ENCODE results near the gene SRPRB.

SRPRB gene

DNA sequence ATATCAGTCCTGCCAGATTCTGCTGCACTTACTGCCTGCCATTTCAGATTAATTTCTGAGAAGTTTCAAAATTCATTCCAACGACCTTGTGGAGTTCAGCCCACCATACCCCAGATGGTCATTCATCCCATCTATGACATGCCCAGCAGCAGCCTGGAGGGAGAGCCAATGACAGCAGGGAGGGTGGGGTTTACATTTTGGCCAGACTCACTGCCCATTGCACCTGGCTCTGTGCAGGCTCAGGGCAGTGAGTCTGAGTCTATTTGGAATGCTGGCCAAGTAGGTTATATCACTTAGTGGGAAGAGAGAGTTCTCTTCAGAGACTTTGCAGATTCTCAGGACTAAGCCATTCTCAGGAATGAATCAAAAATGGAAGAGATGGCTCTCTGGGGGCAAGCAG lies 21.5 kb downstream of the SRPRB start:
- Histone ChIP-seq H3K36me3 (ENCODE audit: control insufficient read depth, insufficient read depth, low read length) (peaks cover 4% of the 10 kb centered on the region), H3K27me3 (ENCODE audit: control insufficient read depth, insufficient read depth, low read length, poor library complexity, severe bottlenecking) (no peaks in the 10 kb centered on the region), H3K4me1 (ENCODE audit: control insufficient read depth, insufficient read depth, low read length) (no peaks in the 10 kb centered on the region), H3K27ac (ENCODE audit: insufficient read depth, low read depth, low read length, poor library complexity, severe bottlenecking) (no peak overlapping the region), H3K9me3 (ENCODE audit: control insufficient read depth, low read length) (no peaks in the 10 kb centered on the region), H3K4me3 (ENCODE audit: insufficient read depth, low read depth, low read length) (no peak overlapping the region)
- 80 to 88% methylated on average over 1 of the region's 1 CpG for WGBS, 2 experiments

- WGBS, 2 experiments = 97 to 100% methylated on average over 3 of the region's 4 CpGs
- no peaks in the 10 kb centered on the region for H3K4me1 ChIP-seq (ENCODE audit: control insufficient read depth, insufficient read depth, low read length)
- H3K4me3 ChIP-seq (ENCODE audit: insufficient read depth, low read depth, low read length) = no peak overlapping the region
- no peaks in the 10 kb centered on the region for H3K9me3 ChIP-seq (ENCODE audit: control insufficient read depth, low read length)
- H3K27ac ChIP-seq (ENCODE audit: insufficient read depth, low read depth, low read length, poor library complexity, severe bottlenecking) = no peak overlapping the region
- H3K27me3 ChIP-seq (ENCODE audit: control insufficient read depth, insufficient read depth, low read length, poor library complexity, severe bottlenecking) = no peaks in the 10 kb centered on the region
- H3K36me3 ChIP-seq (ENCODE audit: control insufficient read depth, insufficient read depth, low read length) = peaks cover 2% of the 10 kb centered on the region
These were observed 22.1 kb downstream of the SRPRB start for GRCh38 chr3:133827684-133828083.

- Histone ChIP-seq H3K27me3 (ENCODE audit: control insufficient read depth, insufficient read depth, low read length, poor library complexity, severe bottlenecking) (no peaks in the 10 kb centered on the region), H3K9me3 (ENCODE audit: control insufficient read depth, low read length) (no peaks in the 10 kb centered on the region), H3K4me3 (ENCODE audit: insufficient read depth, low read depth, low read length) (no peak overlapping the region), H3K27ac (ENCODE audit: insufficient read depth, low read depth, low read length, poor library complexity, severe bottlenecking) (no peak overlapping the region), H3K36me3 (ENCODE audit: control insufficient read depth, insufficient read depth, low read length) (no peaks in the 10 kb centered on the region), H3K4me1 (ENCODE audit: control insufficient read depth, insufficient read depth, low read length) (no peaks in the 10 kb centered on the region)
- 85 to 86% methylated on average over 12 of the region's 12 CpGs for WGBS, 2 experiments
These were observed 23.1 kb downstream of the SRPRB start for GRCh38 chr3:133828576-133829309.

DNA sequence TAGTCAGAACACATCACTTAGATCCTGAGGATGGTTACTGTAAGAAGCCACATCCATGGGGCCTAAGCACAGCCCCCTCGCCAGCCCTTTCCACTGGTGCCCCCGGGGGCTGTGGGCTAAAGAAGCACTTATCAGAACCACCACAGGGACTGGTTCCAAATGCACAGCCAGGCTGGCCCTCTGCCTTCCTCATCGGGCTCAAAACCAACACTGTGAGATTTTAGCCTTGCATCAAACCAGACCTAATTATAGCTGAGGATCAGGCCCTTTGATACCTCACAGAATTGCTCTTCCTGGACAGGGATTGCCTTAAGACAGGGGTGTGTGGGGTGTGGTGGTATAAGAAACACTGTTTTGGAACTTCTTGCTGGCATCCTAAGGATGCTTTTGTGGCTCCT lies 23.7 kb downstream of the SRPRB start:
- H3K27me3 ChIP-seq (ENCODE audit: control insufficient read depth, insufficient read depth, low read length, poor library complexity, severe bottlenecking) = no peaks in the 10 kb centered on the region
- H3K9me3 ChIP-seq (ENCODE audit: control insufficient read depth, low read length) = no peaks in the 10 kb centered on the region

DNA sequence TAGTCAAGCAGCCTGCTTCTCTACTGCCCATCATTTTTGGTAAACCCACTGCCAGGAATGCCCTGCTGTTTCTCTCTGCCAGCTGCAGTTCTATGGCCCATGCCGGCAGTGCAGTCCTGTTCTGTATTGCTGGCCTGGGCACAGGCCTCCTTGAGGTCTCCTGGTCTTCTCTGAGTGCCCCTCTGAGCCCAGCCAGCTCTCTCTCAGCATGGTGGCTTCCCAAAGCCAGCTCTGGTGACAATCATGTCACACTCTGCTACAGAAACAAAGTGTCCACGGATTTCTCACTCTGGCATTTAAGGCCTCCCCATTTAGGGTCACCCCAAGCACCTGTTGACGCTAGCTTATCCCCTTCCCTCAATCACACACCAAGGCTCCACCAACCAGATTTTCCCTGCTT lies 24.5 kb downstream of the SRPRB start:
- H3K27ac ChIP-seq (ENCODE audit: insufficient read depth, low read depth, low read length, poor library complexity, severe bottlenecking) = no peak overlapping the region
- no peaks in the 10 kb centered on the region for H3K27me3 ChIP-seq (ENCODE audit: control insufficient read depth, insufficient read depth, low read length, poor library complexity, severe bottlenecking)
- no peak overlapping the region for H3K4me3 ChIP-seq (ENCODE audit: insufficient read depth, low read depth, low read length)
- WGBS, 2 experiments = 89 to 91% methylated on average over 3 of the region's 3 CpGs
- no peaks in the 10 kb centered on the region for H3K9me3 ChIP-seq (ENCODE audit: control insufficient read depth, low read length)
- no peaks in the 10 kb centered on the region for H3K36me3 ChIP-seq (ENCODE audit: control insufficient read depth, insufficient read depth, low read length)
- H3K4me1 ChIP-seq (ENCODE audit: control insufficient read depth, insufficient read depth, low read length) = no peaks in the 10 kb centered on the region

More for the DNA sequence above, 23.7 kb downstream of the SRPRB start:
- H3K36me3 ChIP-seq (ENCODE audit: control insufficient read depth, insufficient read depth, low read length) = no peaks in the 10 kb centered on the region
- H3K4me1 ChIP-seq (ENCODE audit: control insufficient read depth, insufficient read depth, low read length) = no peaks in the 10 kb centered on the region
- no peak overlapping the region for H3K27ac ChIP-seq (ENCODE audit: insufficient read depth, low read depth, low read length, poor library complexity, severe bottlenecking)
- no peak overlapping the region for H3K4me3 ChIP-seq (ENCODE audit: insufficient read depth, low read depth, low read length)
- 90 to 93% methylated on average over 3 of the region's 3 CpGs for WGBS, 2 experiments

GRCh38 chr3:133831966-133832801 lies 26.6 kb downstream of the SRPRB start:
- Histone ChIP-seq H3K27ac (ENCODE audit: insufficient read depth, low read depth, low read length, poor library complexity, severe bottlenecking) (no peak overlapping the region), H3K4me3 (ENCODE audit: insufficient read depth, low read depth, low read length) (no peak overlapping the region), H3K4me1 (ENCODE audit: control insufficient read depth, insufficient read depth, low read length) (no peaks in the 10 kb centered on the region), H3K27me3 (ENCODE audit: control insufficient read depth, insufficient read depth, low read length, poor library complexity, severe bottlenecking) (no peaks in the 10 kb centered on the region), H3K9me3 (ENCODE audit: control insufficient read depth, low read length) (no peaks in the 10 kb centered on the region), H3K36me3 (ENCODE audit: control insufficient read depth, insufficient read depth, low read length) (no peaks in the 10 kb centered on the region)
- WGBS, 2 experiments = 70 to 73% methylated on average over 13 of the region's 13 CpGs

DNA sequence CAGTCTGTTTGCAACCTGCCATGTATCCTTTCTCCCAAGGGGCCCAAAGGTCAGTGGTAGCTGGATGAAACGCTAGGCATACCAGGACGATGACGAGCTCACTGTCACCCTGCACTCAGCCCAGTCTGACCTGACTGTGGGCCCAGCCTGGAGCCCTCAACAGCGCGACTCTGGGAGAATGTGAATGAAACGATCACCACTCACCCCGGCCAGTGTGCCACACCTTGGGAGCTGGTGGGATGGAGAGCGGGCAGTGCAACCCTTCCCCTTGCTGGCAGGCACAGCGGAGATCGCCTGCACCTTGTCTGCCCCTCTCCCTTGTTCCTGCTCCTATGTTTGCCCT lies 27.2 kb downstream of the SRPRB start:
- H3K27me3 ChIP-seq (ENCODE audit: control insufficient read depth, insufficient read depth, low read length, poor library complexity, severe bottlenecking) = no peaks in the 10 kb centered on the region
- no peak overlapping the region for H3K27ac ChIP-seq (ENCODE audit: insufficient read depth, low read depth, low read length, poor library complexity, severe bottlenecking)
- no peak overlapping the region for H3K4me3 ChIP-seq (ENCODE audit: insufficient read depth, low read depth, low read length)
- H3K36me3 ChIP-seq (ENCODE audit: control insufficient read depth, insufficient read depth, low read length) = no peaks in the 10 kb centered on the region
- H3K9me3 ChIP-seq (ENCODE audit: control insufficient read depth, low read length) = no peaks in the 10 kb centered on the region
- no peaks in the 10 kb centered on the region for H3K4me1 ChIP-seq (ENCODE audit: control insufficient read depth, insufficient read depth, low read length)
- 93 to 95% methylated on average over 10 of the region's 10 CpGs for WGBS, 2 experiments

DNA sequence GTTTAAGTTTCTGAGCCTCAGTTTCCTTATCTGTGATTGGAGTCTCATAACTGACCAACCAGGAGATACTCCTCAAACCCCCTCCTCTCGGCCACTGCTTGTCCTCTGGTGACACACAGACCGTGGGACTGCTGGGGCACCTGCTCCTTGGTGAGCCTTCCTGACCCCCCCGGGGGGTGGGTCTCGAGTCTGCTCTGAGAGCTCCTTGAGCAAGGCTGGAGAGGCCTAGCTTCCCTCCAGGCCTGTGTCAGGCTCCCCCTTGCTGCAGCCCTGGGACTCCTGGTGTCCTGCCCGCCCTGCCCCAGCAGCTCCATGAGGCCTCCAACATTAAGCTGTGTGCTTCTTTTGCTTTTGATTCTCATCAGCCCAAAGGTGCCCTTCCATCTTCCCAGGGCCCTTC lies 27.7 kb downstream of the SRPRB start:
- H3K27me3 ChIP-seq (ENCODE audit: control insufficient read depth, insufficient read depth, low read length, poor library complexity, severe bottlenecking) = no peaks in the 10 kb centered on the region
- H3K4me1 ChIP-seq (ENCODE audit: control insufficient read depth, insufficient read depth, low read length) = no peaks in the 10 kb centered on the region
- no peaks in the 10 kb centered on the region for H3K9me3 ChIP-seq (ENCODE audit: control insufficient read depth, low read length)
- WGBS, 2 experiments = 92% methylated on average over 5 of the region's 5 CpGs
- no peak overlapping the region for H3K4me3 ChIP-seq (ENCODE audit: insufficient read depth, low read depth, low read length)
- H3K36me3 ChIP-seq (ENCODE audit: control insufficient read depth, insufficient read depth, low read length) = no peaks in the 10 kb centered on the region
- no peak overlapping the region for H3K27ac ChIP-seq (ENCODE audit: insufficient read depth, low read depth, low read length, poor library complexity, severe bottlenecking)

GRCh38 chr3:133833880-133834620 lies 28.4 kb downstream of the SRPRB start:
- WGBS, 2 experiments = 89 to 90% methylated on average over 13 of the region's 13 CpGs
- Histone ChIP-seq H3K4me3 (ENCODE audit: insufficient read depth, low read depth, low read length) (no peak overlapping the region), H3K36me3 (ENCODE audit: control insufficient read depth, insufficient read depth, low read length) (no peaks in the 10 kb centered on the region), H3K9me3 (ENCODE audit: control insufficient read depth, low read length) (no peaks in the 10 kb centered on the region), H3K4me1 (ENCODE audit: control insufficient read depth, insufficient read depth, low read length) (no peaks in the 10 kb centered on the region), H3K27me3 (ENCODE audit: control insufficient read depth, insufficient read depth, low read length, poor library complexity, severe bottlenecking) (no peaks in the 10 kb centered on the region), H3K27ac (ENCODE audit: insufficient read depth, low read depth, low read length, poor library complexity, severe bottlenecking) (no peak overlapping the region)
